Lower leg skin (tissue), 3 donors: ENCODE data around the gene PRKCE.

Source experiments
- POLR2A ChIP-seq, 2 donors: fragments of 450-650 bp; IDR thresholded peaks; one replicate each; pipeline ENCODE4 v1.6.1; 2016 to 2017; ENCODE audit warnings: antibody characterized with exemption in 2 of 2, mild to moderate bottlenecking in 1 of 2, moderate library complexity in 1 of 2
- TF ChIP-seq, protein P1 (sequence below), 3 donors: fragments of 450-650 bp; IDR thresholded peaks; one replicate each; pipeline ENCODE4 v1.5.1; 2016; ENCODE audit warnings: antibody characterized with exemption in 3 of 3, mild to moderate bottlenecking in 3 of 3, moderate library complexity in 2 of 3

DNA sequence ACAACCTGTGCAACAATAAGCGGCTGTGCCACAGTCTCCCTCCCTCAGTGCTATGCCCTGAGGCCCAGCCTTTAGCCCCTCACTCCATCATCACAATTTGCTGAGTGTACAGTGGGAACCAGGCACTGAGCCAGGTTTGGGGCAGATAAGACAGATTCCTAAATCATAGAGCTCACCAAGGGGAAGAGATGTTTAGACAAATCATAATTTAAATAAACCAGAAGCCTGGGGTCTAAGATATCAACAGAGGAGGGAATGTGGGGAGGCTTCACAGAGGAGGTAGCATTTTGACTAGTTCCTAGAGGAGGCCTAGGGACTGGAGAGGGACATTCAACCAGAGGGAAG, 506.5 kb downstream of the PRKCE start:
- no peak for TF ChIP-seq POLR2A (IDR thresholded peaks at IDR 0.05)
- TF ChIP-seq, protein P1, sequence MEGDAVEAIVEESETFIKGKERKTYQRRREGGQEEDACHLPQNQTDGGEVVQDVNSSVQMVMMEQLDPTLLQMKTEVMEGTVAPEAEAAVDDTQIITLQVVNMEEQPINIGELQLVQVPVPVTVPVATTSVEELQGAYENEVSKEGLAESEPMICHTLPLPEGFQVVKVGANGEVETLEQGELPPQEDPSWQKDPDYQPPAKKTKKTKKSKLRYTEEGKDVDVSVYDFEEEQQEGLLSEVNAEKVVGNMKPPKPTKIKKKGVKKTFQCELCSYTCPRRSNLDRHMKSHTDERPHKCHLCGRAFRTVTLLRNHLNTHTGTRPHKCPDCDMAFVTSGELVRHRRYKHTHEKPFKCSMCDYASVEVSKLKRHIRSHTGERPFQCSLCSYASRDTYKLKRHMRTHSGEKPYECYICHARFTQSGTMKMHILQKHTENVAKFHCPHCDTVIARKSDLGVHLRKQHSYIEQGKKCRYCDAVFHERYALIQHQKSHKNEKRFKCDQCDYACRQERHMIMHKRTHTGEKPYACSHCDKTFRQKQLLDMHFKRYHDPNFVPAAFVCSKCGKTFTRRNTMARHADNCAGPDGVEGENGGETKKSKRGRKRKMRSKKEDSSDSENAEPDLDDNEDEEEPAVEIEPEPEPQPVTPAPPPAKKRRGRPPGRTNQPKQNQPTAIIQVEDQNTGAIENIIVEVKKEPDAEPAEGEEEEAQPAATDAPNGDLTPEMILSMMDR (IDR thresholded peaks at IDR 0.05), result no peak
